Measurements from ENCODE around the gene ANKDD1B. TPM values are rescaled to one million over a fixed set of nuclear protein-coding genes. Genes with fewer than 3 reads are reported as not detected.

Gene ANKDD1B
- total and polyA plus RNA-seq, 2 of the 8 experiments (the other 6 are each of a cell fraction or from before 2014, with no cell fraction given) = 0.08 to 0.22 TPM

DNA sequence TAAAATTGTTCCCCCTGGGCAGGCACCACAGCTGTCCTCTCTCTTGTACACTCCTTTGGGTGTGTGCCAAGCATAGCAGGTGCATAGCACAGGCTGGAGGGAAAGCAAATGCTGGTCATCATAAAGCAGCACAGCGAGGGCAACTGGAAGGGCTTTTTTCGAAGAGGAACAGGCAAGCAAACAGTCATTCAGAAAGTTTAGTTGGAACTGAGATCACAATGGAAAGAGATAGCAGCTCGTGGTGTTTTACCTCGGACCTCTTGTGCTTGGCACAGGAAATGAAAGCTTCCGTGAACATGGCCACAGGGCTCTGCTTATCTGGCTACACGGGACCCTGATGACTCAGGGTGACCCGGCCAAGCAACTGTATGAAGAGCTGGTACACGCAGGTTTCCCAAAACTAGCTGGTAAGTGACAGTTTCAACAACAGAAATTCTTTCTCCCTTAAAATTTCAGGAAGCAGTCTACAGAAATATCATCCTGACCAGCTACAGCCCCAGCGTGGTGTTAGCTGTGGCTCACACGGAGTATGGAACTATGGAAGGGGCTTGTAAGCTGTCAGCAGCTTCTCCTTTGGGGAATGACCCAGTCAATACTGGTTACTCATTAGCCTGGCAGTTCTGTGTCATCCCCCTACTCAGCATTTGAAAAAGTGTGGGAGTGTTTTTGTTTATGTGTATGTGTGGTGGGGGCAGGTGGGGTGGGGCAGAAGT lies 57.9 kb downstream of the ANKDD1B start:
- H3K23me2 ChIP-seq (ENCODE audit: low read depth, low read length) = no peaks in the 10 kb centered on the region
- no peak overlapping the region for H3K4me3 ChIP-seq (ENCODE audit: extremely low read depth in 1 of 4, insufficient read depth in 2 of 4, low read depth in 3 of 4, low read length in 4 of 4)
- H2BK15ac ChIP-seq (ENCODE audit: low read length) = no peak overlapping the region
- ChIA-PET POLR2A (ENCODE audit: partially characterized antibody) (no interaction called here), CTCF (ENCODE audit: partially characterized antibody) (interaction anchor here (0.9 to 5.2 kb wide), 6 partner anchors 12 to 175 kb away, joined by 3 to 33 read pairs (median 4); no protein-coding TSS in a partner anchor)
- no peak overlapping the region for H4K8ac ChIP-seq (ENCODE audit: extremely low read depth, insufficient read depth, low read length)
- H3K56ac ChIP-seq (replicated peaks; ENCODE audit: insufficient read length, low read depth, low read length) = no peak overlapping the region
- H3K27ac ChIP-seq (ENCODE audit: low read depth, low read length) = no peak overlapping the region
- no peak overlapping the region for H2BK5ac ChIP-seq (ENCODE audit: low read depth, low read length)
- 0 out of 8 replicates have a peak, but pooled peaks cover 0 to under 1% (median 0%) of the 10 kb centered on the region in 4 experiments for H3K36me3 ChIP-seq (ENCODE audit: control insufficient read depth in 2 of 4, insufficient read depth in 4 of 4, low read length in 3 of 4)
- no peak overlapping the region for H2BK12ac ChIP-seq (ENCODE audit: low read depth, low read length)
- no peak overlapping the region for H4K5ac ChIP-seq (ENCODE audit: insufficient read length, low read depth, low read length)
- no peak overlapping the region for H2AFZ ChIP-seq (ENCODE audit: low read length)
- no peaks in the 10 kb centered on the region for H3K79me1 ChIP-seq (ENCODE audit: low read depth, low read length)
- H3K27me3 ChIP-seq (replicated peaks in 1 of 4; ENCODE audit: control insufficient read depth in 3 of 4, extremely low read depth in 1 of 4, insufficient read depth in 3 of 4, low read length in 3 of 4) = no peaks in the 10 kb centered on the region
- H3K4ac ChIP-seq (replicated peaks; ENCODE audit: insufficient read length, low read depth, low read length) = no peak overlapping the region
- H3K23ac ChIP-seq (ENCODE audit: insufficient read length) = no peak overlapping the region
- no peak overlapping the region for H2BK120ac ChIP-seq (replicated peaks; ENCODE audit: low read depth, low read length)
- H3K4me2 ChIP-seq (ENCODE audit: insufficient read depth in 1 of 2, low read depth in 2 of 2, low read length in 2 of 2) = no peak overlapping the region
- no peak overlapping the region for H2AK5ac ChIP-seq (ENCODE audit: low read depth, low read length)
- DNase-seq (ENCODE audit: low read depth in 1 of 2, low spot score in 2 of 2) (no peak), FAIRE-seq (no peak)
- H3K79me2 ChIP-seq (ENCODE audit: control insufficient read depth in 1 of 2, insufficient read depth in 2 of 2, low read length in 2 of 2) = no peaks in the 10 kb centered on the region
- 86% methylated on average over 10 of the region's 10 CpGs; no CpG with 5 or more reads in 1 of the 2 experiments for WGBS, 2 experiments (ENCODE audit: extremely low coverage in 1 of 2, insufficient coverage in 1 of 2, insufficient read length in 1 of 2, insufficient replicate concordance in 2 of 2, low coverage in 1 of 2, low lambda C conversion rate in 2 of 2, missing lambda C conversion rate in 1 of 2)
- no peak overlapping the region for H3K14ac ChIP-seq (ENCODE audit: insufficient read length)
- peaks cover 0 to 7% (median 0%) of the 10 kb centered on the region in 4 experiments; a peak in 2 of 7 replicates for H3K4me1 ChIP-seq (replicated peaks in 1 of 4; ENCODE audit: control insufficient read depth in 3 of 4, insufficient read depth in 4 of 4, low read length in 3 of 4)
- H3K18ac ChIP-seq (ENCODE audit: extremely low read depth, low read length) = no peak overlapping the region
- H4K91ac ChIP-seq (replicated peaks; ENCODE audit: insufficient read length, low read length) = no peak overlapping the region
- no peaks in the 10 kb centered on the region for H4K20me1 ChIP-seq (replicated peaks in 1 of 2; ENCODE audit: control insufficient read depth in 1 of 2, insufficient read depth in 2 of 2, low read length in 2 of 2)
- no peaks in the 10 kb centered on the region for H3K9me3 ChIP-seq (ENCODE audit: insufficient read depth in 2 of 2, low read depth in 1 of 2, low read length in 1 of 2)
- no peak overlapping the region for H3K9ac ChIP-seq (replicated peaks in 1 of 4; ENCODE audit: extremely low read depth in 1 of 4, low read depth in 3 of 4, low read length in 3 of 4)
- no peak overlapping the region for H2BK20ac ChIP-seq (ENCODE audit: low read length)
- no peak for TF ChIP-seq KDM1A (IDR thresholded peaks at IDR 0.05; ENCODE audit: borderline replicate concordance, low read length)
- no peak for TF ChIP-seq CBX8 (IDR thresholded peaks at IDR 0.05; ENCODE audit: borderline replicate concordance, low read depth, low read length)
- TF ChIP-seq ASH2L (IDR thresholded peaks at IDR 0.05; ENCODE audit: low read length) = no peak
- TF ChIP-seq RFX5 (IDR thresholded peaks at IDR 0.05; ENCODE audit: borderline replicate concordance, low read depth, low read length) = no peak
- TF ChIP-seq, protein P1, sequence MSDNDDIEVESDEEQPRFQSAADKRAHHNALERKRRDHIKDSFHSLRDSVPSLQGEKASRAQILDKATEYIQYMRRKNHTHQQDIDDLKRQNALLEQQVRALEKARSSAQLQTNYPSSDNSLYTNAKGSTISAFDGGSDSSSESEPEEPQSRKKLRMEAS (IDR thresholded peaks at IDR 0.05) = no peak
- no peak for TF ChIP-seq EGR1 (IDR thresholded peaks at IDR 0.05; ENCODE audit: borderline replicate concordance, low read depth, low read length)
- no peak for TF ChIP-seq ATF2 (IDR thresholded peaks at IDR 0.05; ENCODE audit: low read length)
- no peak for TF ChIP-seq HDAC2 (IDR thresholded peaks at IDR 0.05; ENCODE audit: borderline replicate concordance in 1 of 2, low read depth in 2 of 2, low read length in 2 of 2)
- TF ChIP-seq SP4 (IDR thresholded peaks at IDR 0.05; ENCODE audit: low read length) = no peak
- TF ChIP-seq, protein P2, sequence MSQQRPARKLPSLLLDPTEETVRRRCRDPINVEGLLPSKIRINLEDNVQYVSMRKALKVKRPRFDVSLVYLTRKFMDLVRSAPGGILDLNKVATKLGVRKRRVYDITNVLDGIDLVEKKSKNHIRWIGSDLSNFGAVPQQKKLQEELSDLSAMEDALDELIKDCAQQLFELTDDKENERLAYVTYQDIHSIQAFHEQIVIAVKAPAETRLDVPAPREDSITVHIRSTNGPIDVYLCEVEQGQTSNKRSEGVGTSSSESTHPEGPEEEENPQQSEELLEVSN (IDR thresholded peaks at IDR 0.05) = no peak

All from H1 (cell line).